Ramos (cell line): Measurements from ENCODE around the gene MS4A7.

Source experiments
- in situ Hi-C: fragments of 300-500 bp; cut with MboI; formaldehyde crosslinking; loops from one replicate; pipeline ENCODE4 v1.14.3; 2022; ENCODE audit warnings: low sequenced_read_pairs; ENCODE audit not compliant: unreplicated experiment

The MS4A7 gene

GRCh38 chr11:60433401-60433800 lies 55.1 kb downstream of the MS4A7 start:
- in situ Hi-C loops, result no loop called here
